Measurements from ENCODE around the gene EIF2S2. TPM values are rescaled to one million over a fixed set of nuclear protein-coding genes. Genes with fewer than 3 reads are reported as not detected.

EIF2S2 gene
- total RNA-seq, 2 donors from 2014 or later: 18.8 to 20.6 TPM

GRCh38 chr20:34076952-34077351, 35.1 kb downstream of the EIF2S2 start:
- Mint-ChIP-seq H3K27ac (no peak overlapping the region), H3K27me3 (no peaks in the 10 kb centered on the region), H3K4me3 (no peak overlapping the region), H3K4me1 (peaks cover 26% of the 10 kb centered on the region), H3K36me3 (ENCODE audit: low read depth) (peaks cover 8% of the 10 kb centered on the region)
- DNase-seq: no peak
- no peak for ATAC-seq
- H3K9me3 ChIP-seq (ENCODE audit: control insufficient read depth, low read length, poor library complexity, severe bottlenecking): no peaks in the 10 kb centered on the region

GRCh38 chr20:34075647-34076046, 36.4 kb downstream of the EIF2S2 start:
- H3K4me3 Mint-ChIP-seq: no peak overlapping the region
- H3K27ac Mint-ChIP-seq: peak overlapping the region; percentile 39
- peaks cover 3% of the 10 kb centered on the region for H3K36me3 Mint-ChIP-seq (ENCODE audit: low read depth)
- DNase-seq (no peak), ATAC-seq (no peak)
- peaks cover 20% of the 10 kb centered on the region for H3K4me1 Mint-ChIP-seq
- H3K27me3 Mint-ChIP-seq: no peaks in the 10 kb centered on the region
- H3K9me3 ChIP-seq (ENCODE audit: control insufficient read depth, low read length, poor library complexity, severe bottlenecking): no peaks in the 10 kb centered on the region

DNA sequence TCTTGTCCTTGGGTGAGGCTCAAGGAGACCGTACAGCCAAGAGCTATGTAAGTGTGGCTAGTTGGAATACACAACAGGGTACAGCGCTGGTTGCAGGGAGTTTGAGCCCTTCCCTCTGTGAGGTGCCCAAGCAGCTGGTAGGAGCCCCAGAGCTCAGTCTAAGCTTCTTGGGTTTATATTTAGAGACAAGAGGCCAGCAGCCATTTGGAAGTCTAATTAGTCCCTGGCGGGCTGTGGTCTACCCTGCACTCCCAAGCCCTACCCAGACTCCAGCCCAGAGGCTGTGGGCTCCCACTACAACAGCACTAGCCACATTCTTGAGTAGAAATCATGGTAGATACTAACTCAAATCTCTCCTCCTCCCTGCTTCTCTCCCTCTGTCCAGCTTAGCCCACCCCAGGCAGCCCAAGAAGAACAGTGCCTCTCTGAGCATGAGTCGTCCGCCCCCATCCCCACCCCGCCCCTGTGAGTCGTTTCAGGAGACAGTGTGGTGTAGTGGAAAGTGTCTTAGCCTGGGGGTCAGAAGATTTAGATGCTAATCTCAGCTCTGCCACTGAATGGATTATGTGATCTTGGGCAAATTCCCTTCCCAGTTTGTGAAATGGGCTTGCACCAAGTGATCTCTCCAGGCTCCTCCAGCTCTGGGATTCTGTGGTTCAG, 37.8 kb downstream of the EIF2S2 start:
- peaks cover 21% of the 10 kb centered on the region for H3K4me1 Mint-ChIP-seq
- H3K36me3 Mint-ChIP-seq (ENCODE audit: low read depth): peaks cover 2% of the 10 kb centered on the region
- H3K27me3 Mint-ChIP-seq: no peaks in the 10 kb centered on the region
- H3K27ac Mint-ChIP-seq: no peak overlapping the region
- H3K4me3 Mint-ChIP-seq: no peak overlapping the region
- DNase-seq: no peak
- no peaks in the 10 kb centered on the region for H3K9me3 ChIP-seq (ENCODE audit: control insufficient read depth, low read length, poor library complexity, severe bottlenecking)
- ATAC-seq: no peak

DNA sequence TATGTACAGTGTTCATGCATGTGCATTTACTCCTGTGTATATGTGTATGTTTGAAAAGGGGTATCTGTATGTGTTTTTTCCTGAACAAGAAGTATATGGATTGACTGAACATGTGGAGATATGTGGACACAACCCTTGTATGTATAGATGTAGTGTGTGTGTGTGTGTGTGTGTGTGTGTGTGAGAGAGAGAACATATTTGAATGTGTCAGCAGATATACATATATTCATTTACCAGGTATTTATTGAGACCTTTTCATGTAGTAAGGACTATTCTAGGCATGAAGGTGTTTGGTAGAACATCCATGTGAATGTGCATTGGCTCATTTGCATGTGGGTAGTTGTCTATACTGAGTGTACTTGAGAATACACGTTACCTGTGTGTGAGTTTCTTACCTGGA, 39.3 kb downstream of the EIF2S2 start:
- Mint-ChIP-seq H3K4me1 (peaks cover 28% of the 10 kb centered on the region), H3K27me3 (no peaks in the 10 kb centered on the region), H3K4me3 (no peak overlapping the region), H3K36me3 (ENCODE audit: low read depth) (peaks cover 2% of the 10 kb centered on the region), H3K27ac (peak overlapping the region; percentile 29)
- H3K9me3 ChIP-seq (ENCODE audit: control insufficient read depth, low read length, poor library complexity, severe bottlenecking): no peaks in the 10 kb centered on the region
- no peak for DNase-seq
- ATAC-seq: no peak

GRCh38 chr20:34072076-34072475, 40.0 kb downstream of the EIF2S2 start:
- H3K9me3 ChIP-seq (ENCODE audit: control insufficient read depth, low read length, poor library complexity, severe bottlenecking): no peaks in the 10 kb centered on the region
- peaks cover 29% of the 10 kb centered on the region for H3K4me1 Mint-ChIP-seq
- no peak for DNase-seq
- peaks cover 2% of the 10 kb centered on the region for H3K36me3 Mint-ChIP-seq (ENCODE audit: low read depth)
- ATAC-seq: no peak
- peak overlapping the region; percentile 53 for H3K27ac Mint-ChIP-seq
- H3K27me3 Mint-ChIP-seq: no peaks in the 10 kb centered on the region
- H3K4me3 Mint-ChIP-seq: no peak overlapping the region

GRCh38 chr20:34070859-34071258, 41.2 kb downstream of the EIF2S2 start:
- no peaks in the 10 kb centered on the region for H3K9me3 ChIP-seq (ENCODE audit: control insufficient read depth, low read length, poor library complexity, severe bottlenecking)
- no peaks in the 10 kb centered on the region for H3K36me3 Mint-ChIP-seq (ENCODE audit: low read depth)
- H3K4me3 Mint-ChIP-seq: no peak overlapping the region
- no peaks in the 10 kb centered on the region for H3K27me3 Mint-ChIP-seq
- peak overlapping the region; percentile 53 for H3K27ac Mint-ChIP-seq
- ATAC-seq (no peak), DNase-seq (no peak)
- peaks cover 35% of the 10 kb centered on the region for H3K4me1 Mint-ChIP-seq

- Mint-ChIP-seq H3K27ac (peak overlapping the region; percentile 11), H3K36me3 (ENCODE audit: low read depth) (no peaks in the 10 kb centered on the region), H3K27me3 (no peaks in the 10 kb centered on the region)
Measured at GRCh38 chr20:34070079-34070439, 42.0 kb downstream of the EIF2S2 start.

GRCh38 chr20:34069341-34070078, 42.5 kb downstream of the EIF2S2 start:
- Mint-ChIP-seq H3K4me1 (peaks cover 44% of the 10 kb centered on the region), H3K27me3 (no peaks in the 10 kb centered on the region), H3K4me3 (no peak overlapping the region), H3K36me3 (ENCODE audit: low read depth) (no peaks in the 10 kb centered on the region), H3K27ac (peak overlapping the region; percentile 11)
- DNase-seq (peak in 2 of 3 donors; percentile 21 to 41), ATAC-seq (peak; percentile 91)
- no peaks in the 10 kb centered on the region for H3K9me3 ChIP-seq (ENCODE audit: control insufficient read depth, low read length, poor library complexity, severe bottlenecking)

More at GRCh38 chr20:34070079-34070439, 42.0 kb downstream of the EIF2S2 start:
- H3K9me3 ChIP-seq (ENCODE audit: control insufficient read depth, low read length, poor library complexity, severe bottlenecking): no peaks in the 10 kb centered on the region
- ATAC-seq: no peak
- Mint-ChIP-seq H3K4me3 (no peak overlapping the region), H3K4me1 (peaks cover 40% of the 10 kb centered on the region)
- no peak for DNase-seq

- H3K36me3 Mint-ChIP-seq (ENCODE audit: low read depth): no peaks in the 10 kb centered on the region
- H3K4me1 Mint-ChIP-seq: peaks cover 45% of the 10 kb centered on the region
- no peaks in the 10 kb centered on the region for H3K27me3 Mint-ChIP-seq
- DNase-seq: no peak
- H3K27ac Mint-ChIP-seq: peak overlapping the region; percentile 60
- H3K9me3 ChIP-seq (ENCODE audit: control insufficient read depth, low read length, poor library complexity, severe bottlenecking): no peaks in the 10 kb centered on the region
- no peak overlapping the region for H3K4me3 Mint-ChIP-seq
- ATAC-seq: no peak
Measured at GRCh38 chr20:34068001-34068400, 44.0 kb downstream of the EIF2S2 start.

DNA sequence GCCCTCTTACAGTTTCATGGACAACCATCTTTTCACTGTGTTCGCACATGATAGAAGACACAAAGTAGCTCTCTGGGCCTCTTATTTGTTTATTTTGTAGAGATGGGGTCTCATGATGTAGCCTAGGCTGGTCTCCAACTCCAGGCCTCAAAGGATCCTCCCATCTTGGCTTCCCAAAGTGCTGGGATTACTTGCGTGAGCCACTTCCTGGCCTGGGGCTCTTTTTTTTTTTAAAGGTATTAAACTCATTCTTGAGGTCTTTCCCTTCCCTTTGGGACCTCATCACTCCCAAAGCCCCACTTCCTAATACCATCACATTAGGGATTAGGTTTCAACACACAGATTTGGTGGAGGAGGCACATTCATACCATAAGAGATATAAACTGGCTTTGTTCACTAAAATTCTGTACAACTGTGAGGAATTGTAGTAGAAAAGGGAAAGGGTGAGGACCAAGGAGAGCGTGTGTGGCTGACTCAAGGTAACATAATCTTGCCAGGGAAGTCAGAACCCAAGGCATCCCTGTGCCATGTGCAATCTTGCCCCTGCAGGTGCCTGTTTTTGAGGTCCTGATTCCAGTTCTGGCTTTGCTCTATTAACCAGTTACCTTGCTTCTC, 45.5 kb downstream of the EIF2S2 start:
- H3K9me3 ChIP-seq (ENCODE audit: control insufficient read depth, low read length, poor library complexity, severe bottlenecking): no peaks in the 10 kb centered on the region
- H3K27ac Mint-ChIP-seq: no peak overlapping the region
- peaks cover 3% of the 10 kb centered on the region for H3K36me3 Mint-ChIP-seq (ENCODE audit: low read depth)
- peaks cover 47% of the 10 kb centered on the region for H3K4me1 Mint-ChIP-seq
- no peak for DNase-seq
- H3K27me3 Mint-ChIP-seq: no peaks in the 10 kb centered on the region
- no peak for ATAC-seq
- no peak overlapping the region for H3K4me3 Mint-ChIP-seq

DNA sequence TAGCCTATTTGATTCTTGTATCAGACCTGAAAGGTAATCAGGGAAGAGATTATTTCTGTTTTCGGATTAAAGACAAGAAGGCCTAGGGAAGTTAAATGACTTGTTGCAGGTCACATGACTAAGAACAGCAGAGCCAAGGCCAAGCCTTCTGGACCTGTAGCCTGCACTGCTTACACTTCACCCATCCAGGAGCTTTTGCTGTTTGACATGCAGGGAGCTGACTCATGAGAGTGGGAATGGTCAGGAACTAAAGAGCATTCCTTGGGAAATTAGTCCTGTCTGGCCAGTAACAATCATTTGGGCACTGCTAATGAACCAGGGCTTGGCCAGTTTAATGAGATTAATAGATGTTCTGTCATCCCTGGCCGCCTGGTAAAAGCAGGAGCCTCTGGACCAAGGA, 46.8 kb downstream of the EIF2S2 start:
- no peaks in the 10 kb centered on the region for H3K9me3 ChIP-seq (ENCODE audit: control insufficient read depth, low read length, poor library complexity, severe bottlenecking)
- peaks cover 54% of the 10 kb centered on the region for H3K4me1 Mint-ChIP-seq
- no peaks in the 10 kb centered on the region for H3K27me3 Mint-ChIP-seq
- peak overlapping the region; percentile 54 for H3K27ac Mint-ChIP-seq
- DNase-seq: no peak
- no peak for ATAC-seq
- H3K4me3 Mint-ChIP-seq: peak overlapping the region; percentile 36
- peaks cover 3% of the 10 kb centered on the region for H3K36me3 Mint-ChIP-seq (ENCODE audit: low read depth)

DNA sequence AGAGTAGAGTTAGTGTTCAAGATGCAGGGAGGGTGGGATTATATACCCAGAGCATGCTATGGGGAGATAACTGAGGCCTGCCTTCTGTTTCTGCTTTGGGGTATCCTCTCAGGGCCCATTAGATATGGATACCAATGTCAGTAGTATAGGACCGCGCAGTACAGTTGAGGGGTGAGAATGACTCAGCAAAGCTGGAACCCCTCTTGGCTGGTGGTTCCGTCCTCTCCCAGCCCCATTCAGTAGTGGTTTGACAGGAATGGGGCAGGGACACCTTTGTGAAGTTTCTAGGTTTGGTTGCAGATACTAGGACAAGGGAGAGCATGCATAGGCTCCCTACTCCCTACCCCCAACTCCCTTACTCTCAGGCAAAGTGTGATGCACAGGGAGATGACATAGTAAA, 47.8 kb downstream of the EIF2S2 start:
- H3K9me3 ChIP-seq (ENCODE audit: control insufficient read depth, low read length, poor library complexity, severe bottlenecking): no peaks in the 10 kb centered on the region
- no peaks in the 10 kb centered on the region for H3K27me3 Mint-ChIP-seq
- H3K4me1 Mint-ChIP-seq: peaks cover 51% of the 10 kb centered on the region
- ATAC-seq (no peak), DNase-seq (no peak)
- H3K27ac Mint-ChIP-seq: peak overlapping the region; percentile 80
- H3K4me3 Mint-ChIP-seq: no peak overlapping the region
- peaks cover 3% of the 10 kb centered on the region for H3K36me3 Mint-ChIP-seq (ENCODE audit: low read depth)

DNA sequence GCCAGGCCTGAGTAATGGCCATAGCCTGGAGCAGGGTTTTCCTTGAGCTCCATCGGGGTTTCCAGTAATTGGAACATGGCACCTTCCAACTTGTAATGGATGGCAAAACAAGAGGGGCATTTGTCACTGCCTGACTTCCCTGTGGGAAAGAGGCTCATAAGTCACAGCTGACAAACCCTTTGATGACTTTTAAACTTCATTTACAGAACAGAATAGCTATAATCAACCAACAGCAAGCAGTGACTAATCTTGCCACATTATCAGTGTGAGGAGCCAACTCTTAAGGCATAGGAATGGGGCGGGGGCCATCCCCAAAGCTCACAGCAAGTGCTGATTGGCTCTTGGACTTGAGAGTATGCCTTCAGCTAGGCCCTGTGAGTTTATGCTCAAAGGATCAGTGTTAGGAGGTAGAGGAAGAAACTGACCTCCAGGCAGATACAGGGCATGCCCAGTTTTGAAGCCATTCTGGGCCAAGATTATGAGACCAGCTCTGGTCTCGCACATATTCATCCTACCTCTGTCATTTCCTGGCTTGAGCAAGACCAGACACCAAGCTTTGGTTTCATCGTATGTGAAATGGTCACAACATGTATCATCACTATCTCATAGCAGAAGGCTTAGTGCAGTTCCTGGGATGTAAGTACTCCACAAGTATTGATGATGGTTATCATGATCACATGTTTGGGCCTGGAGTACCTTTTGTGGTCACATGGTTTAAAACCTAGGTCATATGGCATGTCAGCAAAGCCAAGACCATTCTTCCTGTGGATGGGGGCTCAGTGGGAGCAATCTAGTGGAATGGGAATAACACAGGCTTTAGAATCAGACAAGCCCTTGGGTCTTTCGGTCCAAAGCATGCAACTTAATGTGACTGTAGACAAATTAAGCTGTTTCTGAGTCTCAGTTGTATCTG, 49.2 kb downstream of the EIF2S2 start:
- ATAC-seq (no peak), DNase-seq (no peak)
- peak overlapping the region; percentile 88 for H3K27ac Mint-ChIP-seq
- peaks cover 53% of the 10 kb centered on the region for H3K4me1 Mint-ChIP-seq
- no peaks in the 10 kb centered on the region for H3K27me3 Mint-ChIP-seq
- peaks cover 3% of the 10 kb centered on the region for H3K36me3 Mint-ChIP-seq (ENCODE audit: low read depth)
- H3K9me3 ChIP-seq (ENCODE audit: control insufficient read depth, low read length, poor library complexity, severe bottlenecking): no peaks in the 10 kb centered on the region
- no peak overlapping the region for H3K4me3 Mint-ChIP-seq
